H1 (cell line): ENCODE data around the gene OSBPL6.

ENCODE experiments used
- CBX5 ChIP-seq: fragments of 300-800, 300-1000 bp; sonication (generic); IDR thresholded peaks from 2 replicates; pipeline ENCODE4 v1.7.1; 2016; ENCODE audit warnings: antibody characterized with exemption, low read length, low read depth
- CHD2 ChIP-seq: IDR thresholded peaks from 2 replicates; pipeline ENCODE4 v1.6.1; 2012; ENCODE audit warnings: low read length, improper control_type of control experiment
- CTCF ChIP-seq, 3 experiments: IDR thresholded peaks; 1 replicate in 2 of 3; 2 replicates in 1 of 3; pipeline versions ENCODE4 v1.5.1 to v1.6.1; 2011; ENCODE audit warnings: low read length in 3 of 3, mild to moderate bottlenecking in 3 of 3, inconsistent platforms in 2 of 3, low read depth in 1 of 3, moderate library complexity in 1 of 3; ENCODE audit not compliant: insufficient read depth in 1 of 3; ENCODE audit errors: control extremely low read depth in 1 of 3
- EP300 ChIP-seq, 2 experiments: IDR thresholded peaks; 1 replicate in 1 of 2; 2 replicates in 1 of 2; pipeline ENCODE4 v1.6.1; 2011 to 2012; ENCODE audit warnings: low read depth in 2 of 2, low read length in 2 of 2, mild to moderate bottlenecking in 2 of 2, borderline replicate concordance in 1 of 2, inconsistent platforms in 1 of 2, moderate library complexity in 1 of 2
- GTF2F1 ChIP-seq: IDR thresholded peaks from 2 replicates; pipeline ENCODE4 v1.6.1; 2012; ENCODE audit warnings: low read depth, low read length, improper control_type of control experiment, borderline replicate concordance
- POLR2A ChIP-seq, 2 experiments: IDR thresholded peaks; 1 replicate in 1 of 2; 2 replicates in 1 of 2; pipeline ENCODE4 v1.6.1; 2011; ENCODE audit warnings: low read depth in 2 of 2, low read length in 2 of 2, mild to moderate bottlenecking in 2 of 2; ENCODE audit errors: control extremely low read depth in 1 of 2
- POLR2AphosphoS5 ChIP-seq: IDR thresholded peaks from 2 replicates; pipeline ENCODE4 v1.6.1; 2011; ENCODE audit warnings: low read depth, low read length
- TBP ChIP-seq: IDR thresholded peaks from 2 replicates; pipeline ENCODE4 v1.6.1; 2011; ENCODE audit warnings: low read depth, low read length, improper control_type of control experiment

GRCh38 chr2:178250429-178250828 is 56.1 kb downstream of the OSBPL6 start:
- TF ChIP-seq CBX5 (no peak), CTCF (IDR thresholded peaks at IDR 0.05; ENCODE audit: control extremely low read depth in 1 of 3, insufficient read depth in 1 of 3, low read depth in 1 of 3, low read length in 3 of 3) (no peak), POLR2A (IDR thresholded peaks at IDR 0.05; ENCODE audit: control extremely low read depth in 1 of 2, low read depth in 2 of 2, low read length in 2 of 2) (no peak), TBP (no peak), CHD2 (no peak), EP300 (IDR thresholded peaks at IDR 0.05; ENCODE audit: borderline replicate concordance in 1 of 2, low read depth in 2 of 2, low read length in 2 of 2) (no peak), POLR2AphosphoS5 (no peak), GTF2F1 (no peak)
